ENCODE results near the gene MSANTD2. TPM values are rescaled to one million over a fixed set of nuclear protein-coding genes. Genes with fewer than 3 reads are reported as not detected.

MSANTD2 gene
- total and polyA plus RNA-seq, 2 donors (not counting 1 experiment from before 2014, with no cell fraction given), result 11.1 to 26.8 TPM

GRCh38 chr11:124728134-124728533 is 72.1 kb downstream of the MSANTD2 start:
- no peak for DNase-seq
- peaks cover 5% of the 10 kb centered on the region for H3K27me3 Mint-ChIP-seq

GRCh38 chr11:124727474-124727873 is 72.7 kb downstream of the MSANTD2 start:
- Histone ChIP-seq H3K4me1 (ENCODE audit: control insufficient read depth in 2 of 2, insufficient read depth in 2 of 2, low read length in 2 of 2) (peaks cover 28 to 30% of the 10 kb centered on the region in 2 donors), H3K9ac (ENCODE audit: low read length) (no peak overlapping the region), H3K79me2 (ENCODE audit: control insufficient read depth, insufficient read depth, low read length) (no peaks in the 10 kb centered on the region), H3K36me3 (replicated peaks in 1 of 2; ENCODE audit: control extremely low read depth in 1 of 2, control insufficient read depth in 1 of 2, extremely low read depth in 1 of 2, insufficient read depth in 2 of 2, low read length in 1 of 2) (no peaks in the 10 kb centered on the region), H3K9me3 (ENCODE audit: control extremely low read depth in 1 of 3, control insufficient read depth in 2 of 3, insufficient read depth in 1 of 3, low read length in 2 of 3) (no peaks in the 10 kb centered on the region), H4K20me1 (ENCODE audit: control insufficient read depth, insufficient read depth, low read length, poor library complexity, severe bottlenecking) (no peaks in the 10 kb centered on the region), H3K4me3 (ENCODE audit: control extremely low read depth in 1 of 5, extremely low read depth in 1 of 5, insufficient read depth in 1 of 5, low read depth in 2 of 5, low read length in 4 of 5) (no peak overlapping the region), H3K27me3 (replicated peaks in 1 of 4; ENCODE audit: control extremely low read depth in 1 of 4, control insufficient read depth in 3 of 4, insufficient read depth in 4 of 4, low read length in 3 of 4) (no peaks in the 10 kb centered on the region), H2AFZ (ENCODE audit: insufficient read depth, low read depth, low read length, poor library complexity, severe bottlenecking) (no peak overlapping the region), H3K27ac (ENCODE audit: low read length in 2 of 2) (no peak overlapping the region), H3K4me2 (replicated peaks; ENCODE audit: low read depth, low read length, poor library complexity, severe bottlenecking) (no peak overlapping the region)
- intact Hi-C loops (cut with micrococcal nuclease), result loop anchor here (5.0 kb wide), 1 partner anchor 55 kb away; the partner anchor contains the start of genes SIAE and SPA17
- no peak for TF ChIP-seq EZH2 (IDR thresholded peaks at IDR 0.05; ENCODE audit: borderline replicate concordance, insufficient read depth, low read depth, low read length, poor library complexity, severe bottlenecking)
- TF ChIP-seq, protein P1, sequence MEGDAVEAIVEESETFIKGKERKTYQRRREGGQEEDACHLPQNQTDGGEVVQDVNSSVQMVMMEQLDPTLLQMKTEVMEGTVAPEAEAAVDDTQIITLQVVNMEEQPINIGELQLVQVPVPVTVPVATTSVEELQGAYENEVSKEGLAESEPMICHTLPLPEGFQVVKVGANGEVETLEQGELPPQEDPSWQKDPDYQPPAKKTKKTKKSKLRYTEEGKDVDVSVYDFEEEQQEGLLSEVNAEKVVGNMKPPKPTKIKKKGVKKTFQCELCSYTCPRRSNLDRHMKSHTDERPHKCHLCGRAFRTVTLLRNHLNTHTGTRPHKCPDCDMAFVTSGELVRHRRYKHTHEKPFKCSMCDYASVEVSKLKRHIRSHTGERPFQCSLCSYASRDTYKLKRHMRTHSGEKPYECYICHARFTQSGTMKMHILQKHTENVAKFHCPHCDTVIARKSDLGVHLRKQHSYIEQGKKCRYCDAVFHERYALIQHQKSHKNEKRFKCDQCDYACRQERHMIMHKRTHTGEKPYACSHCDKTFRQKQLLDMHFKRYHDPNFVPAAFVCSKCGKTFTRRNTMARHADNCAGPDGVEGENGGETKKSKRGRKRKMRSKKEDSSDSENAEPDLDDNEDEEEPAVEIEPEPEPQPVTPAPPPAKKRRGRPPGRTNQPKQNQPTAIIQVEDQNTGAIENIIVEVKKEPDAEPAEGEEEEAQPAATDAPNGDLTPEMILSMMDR (IDR thresholded peaks at IDR 0.05), result no peak
- 67% methylated on average over 2 of the region's 4 CpGs for WGBS (ENCODE audit: insufficient coverage)
- Mint-ChIP-seq H3K9me3 (ENCODE audit: insufficient read depth) (no peaks in the 10 kb centered on the region), H3K4me3 (no peak overlapping the region), H3K27me3 (peaks cover 11% of the 10 kb centered on the region), H3K27ac (no peak overlapping the region), H3K4me1 (peaks cover 42% of the 10 kb centered on the region)
- no peak for ATAC-seq (ENCODE audit: low read depth)
- ChIA-PET CTCF (interaction anchor here (1.3 kb wide), 1 partner anchor 58 kb away, joined by 3 read pairs; no protein-coding TSS in a partner anchor), POLR2A (no interaction called here)
- DNase-seq, result no peak

More at GRCh38 chr11:124728134-124728533, 72.1 kb downstream of the MSANTD2 start:
- intact Hi-C loops (cut with micrococcal nuclease), result loop anchor here (5.0 kb wide), 1 partner anchor 56 kb away; the partner anchor contains the start of genes SIAE and SPA17
- peaks cover 26 to 27% of the 10 kb centered on the region in 2 donors for H3K4me1 ChIP-seq (ENCODE audit: control insufficient read depth in 2 of 2, insufficient read depth in 2 of 2, low read length in 2 of 2)
- H2AFZ ChIP-seq (ENCODE audit: insufficient read depth, low read depth, low read length, poor library complexity, severe bottlenecking), result no peak overlapping the region
- no peak for ATAC-seq (ENCODE audit: low read depth)
- no peak overlapping the region for H3K4me2 ChIP-seq (replicated peaks; ENCODE audit: low read depth, low read length, poor library complexity, severe bottlenecking)
- Mint-ChIP-seq H3K4me1 (peaks cover 36% of the 10 kb centered on the region), H3K27ac (no peak overlapping the region), H3K4me3 (no peak overlapping the region), H3K9me3 (ENCODE audit: insufficient read depth) (no peaks in the 10 kb centered on the region)
- ChIA-PET CTCF (no interaction called here), POLR2A (no interaction called here)
- H3K9ac ChIP-seq (ENCODE audit: low read length), result no peak overlapping the region
- no peak overlapping the region for H3K27ac ChIP-seq (ENCODE audit: low read length in 2 of 2)
- H3K27me3 ChIP-seq (replicated peaks in 1 of 4; ENCODE audit: control extremely low read depth in 1 of 4, control insufficient read depth in 3 of 4, insufficient read depth in 4 of 4, low read length in 3 of 4), result no peaks in the 10 kb centered on the region
- H3K9me3 ChIP-seq (ENCODE audit: control extremely low read depth in 1 of 3, control insufficient read depth in 2 of 3, insufficient read depth in 1 of 3, low read length in 2 of 3), result no peaks in the 10 kb centered on the region
- WGBS (ENCODE audit: insufficient coverage), result no CpG with 5 or more reads among the region's 2 CpGs
- H3K4me3 ChIP-seq (ENCODE audit: control extremely low read depth in 1 of 5, extremely low read depth in 1 of 5, insufficient read depth in 1 of 5, low read depth in 2 of 5, low read length in 4 of 5), result no peak overlapping the region
- H3K79me2 ChIP-seq (ENCODE audit: control insufficient read depth, insufficient read depth, low read length), result no peaks in the 10 kb centered on the region
- H3K36me3 ChIP-seq (replicated peaks in 1 of 2; ENCODE audit: control extremely low read depth in 1 of 2, control insufficient read depth in 1 of 2, extremely low read depth in 1 of 2, insufficient read depth in 2 of 2, low read length in 1 of 2), result no peaks in the 10 kb centered on the region
- TF ChIP-seq, protein P1 (IDR thresholded peaks at IDR 0.05), result no peak
- no peak for TF ChIP-seq EZH2 (IDR thresholded peaks at IDR 0.05; ENCODE audit: borderline replicate concordance, insufficient read depth, low read depth, low read length, poor library complexity, severe bottlenecking)
- no peaks in the 10 kb centered on the region for H4K20me1 ChIP-seq (ENCODE audit: control insufficient read depth, insufficient read depth, low read length, poor library complexity, severe bottlenecking)

Data from B cell (primary cell).